ENCODE measurements around the gene YWHAE.

- TF ChIP-seq EP300 (IDR thresholded peaks at IDR 0.05) (no peak), CTCF (IDR thresholded peaks at IDR 0.05) (no peak)
Observed at GRCh38 chr17:1422885-1423284, 22.9 kb upstream of the YWHAE start.

All from stomach (tissue), 4 donors.